Heart right ventricle (tissue), 16 donors: ENCODE results near the gene SERTAD3. TPM values are rescaled to one million over a fixed set of nuclear protein-coding genes. Genes with fewer than 3 reads are reported as not detected.
"Not testable (repeated sequence)": the region's sequence is repeated elsewhere in the genome, so short reads cannot be mapped to it uniquely, and the experiment has no call there.

Experiments used
- ATAC-seq, 8 donors: fragments of 200-7000 bp; cut with Tn5 transposase; one replicate each; pipeline ENCODE4 v1.9.1; 2020; ENCODE audit warnings: mild to moderate bottlenecking in 8 of 8, moderate library complexity in 8 of 8, moderate number of reproducible peaks in 1 of 8
- DNase-seq, 2 donors: peaks; one replicate each; pipeline ENCODE4 v3.0.0-alpha.2; 2020
- H3K27ac ChIP-seq, 10 donors: fragments of 200-600 bp; sonication (generic) in 2 of 10; one replicate each; pipeline versions ENCODE4 v1.5.0 to v1.8.0; 2020 to 2022; ENCODE audit warnings: mild to moderate bottlenecking in 3 of 10
- H3K27me3 ChIP-seq, 7 donors: fragments of 200-600 bp; one replicate each; pipeline ENCODE4 v1.8.0; 2021 to 2022; ENCODE audit warnings: mild to moderate bottlenecking in 2 of 7
- H3K36me3 ChIP-seq, 9 donors: fragments of 200-600 bp; sonication (generic) in 1 of 9; one replicate each; pipeline versions ENCODE4 v1.5.0 to v1.8.0; 2020 to 2022; ENCODE audit warnings: mild to moderate bottlenecking in 2 of 9
- H3K4me1 ChIP-seq, 9 donors: fragments of 200-600 bp; sonication (generic) in 1 of 9; one replicate each; pipeline versions ENCODE4 v1.5.0 to v1.8.0; 2020 to 2022; ENCODE audit warnings: mild to moderate bottlenecking in 4 of 9
- H3K4me3 ChIP-seq, 10 donors: fragments of 200-600 bp; sonication (generic) in 2 of 10; one replicate each; pipeline versions ENCODE4 v1.5.0 to v1.8.0; 2020 to 2022; ENCODE audit warnings: mild to moderate bottlenecking in 7 of 10, moderate library complexity in 2 of 10
- H3K9me3 ChIP-seq, 11 donors: fragments of 200-600 bp in 10 of 11; sonication (generic) in 2 of 11; one replicate each; pipeline versions ENCODE4 v1.5.0 to v1.8.0; 2013 to 2022; ENCODE audit warnings: mild to moderate bottlenecking in 2 of 11, control low read depth in 1 of 11, moderate library complexity in 1 of 11
- WGBS, 2 donors: extraction: QIAGEN DNeasy Blood & Tissue Kit; methylation state at CpG; one replicate each; pipeline ENCODE4 v1.1.7; 2013; ENCODE audit warnings: inconsistent platforms in 1 of 2; 5-methylcytosine and 5-hydroxymethylcytosine counted together
- intact Hi-C, 10 donors: fragments of 100-400 bp; cut with DNase I; formaldehyde crosslinking; loops; one replicate each; pipeline versions ENCODE4 v1.11.1 to v1.14.2; 2022
- polyA plus RNA-seq, 2 donors: library from polyadenylated mRNA; stranded (reverse); fragments of 200-250 nt; gene quantifications; one replicate each; pipeline ENCODE4 v1.2.3, GENCODE V29; 2013
- total RNA-seq, 10 donors: library from RNA; stranded (reverse); fragmentation: NEBNext Ultra II Directional in 3 of 10; extraction: Animal tissue kit (Norgen Biotek cat#: 25700) in 3 of 10; gene quantifications; one replicate each; pipeline versions ENCODE4 v1.2.1 to v1.2.4, GENCODE V29; 2021 to 2023
- TF ChIP-seq, protein P1 (sequence below), 9 donors: fragments of 200-600 bp; sonication (generic) in 2 of 9; IDR thresholded peaks; one replicate each; pipeline versions ENCODE4 v1.5.0 to v1.8.0; 2021 to 2022; ENCODE audit warnings: antibody characterized with exemption in 9 of 9, mild to moderate bottlenecking in 5 of 9, moderate library complexity in 1 of 9
- donor health status: Arrhythmogenic right ventricular cardiomyopathy.
- donor health status: ischemic (EF 13 %, LVEDD 7.1; RV severe dilation, severe dysfunction).
- donor health status: healthy with polysubstance abuse.
- donor health status: DM: no; HTN: yes; CAD: no.
- donor health status: DM: no; HTN: no; CAD: no.
- donor health status: ischemic (EF 25% LVEDD 6.9; RV normal size, moderate dysfunction).
- donor health status: ischemic (EF 25% LVEDD 5.7; RV mildly dilated, moderate dysfunction).
- donor health status: healthy.
- donor health status: DM: yes; HTN: yes; CAD: no.
- donor health status: Ischemic cardiomyopathy.
- donor health status: ischemic (EF 35%, LVEDD 5.7; RV mildly dilated, moderate dysfunction).
- donor health status: nonischemic (EF 11% LVEDD 7.7; RV severe dilation, severe dysfunction).
- donor health status: DM: yes; HTN: yes; CAD: no.
- donor health status: PGD.
- donor health status: ischemic (EF 29% LVEDD 5.4; RV normal size, mild dysfunction).
- donor health status: nonischemic (EF 23%, LVEDD 6.1; RV moderate dilation, normal function).

SERTAD3 gene
- total and polyA plus RNA-seq, 12 donors, result 19.4 to 37.5 (median 29.3) TPM

DNA sequence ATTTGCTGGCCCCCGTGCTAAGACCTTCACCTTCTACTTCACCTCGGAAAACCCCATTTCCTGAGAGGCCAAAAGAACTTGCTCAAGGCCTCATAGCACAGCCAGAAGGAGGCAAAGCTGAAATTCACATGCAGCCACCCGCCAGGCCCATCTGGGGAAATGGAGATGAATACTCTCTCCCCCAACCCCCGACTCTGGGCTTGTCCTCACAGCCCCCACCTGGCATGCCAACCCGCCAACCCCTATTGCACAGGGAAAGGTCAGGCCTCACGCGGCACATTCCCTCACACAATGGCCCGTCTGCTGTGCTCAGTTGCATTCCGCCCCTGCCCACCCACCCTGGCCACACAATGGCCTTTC is 34.1 kb downstream of the SERTAD3 start:
- intact Hi-C loops, result loop anchor here in 1 of 10 donors (10.0 kb wide), 1 partner anchor 395 kb away; no protein-coding TSS in a partner anchor

DNA sequence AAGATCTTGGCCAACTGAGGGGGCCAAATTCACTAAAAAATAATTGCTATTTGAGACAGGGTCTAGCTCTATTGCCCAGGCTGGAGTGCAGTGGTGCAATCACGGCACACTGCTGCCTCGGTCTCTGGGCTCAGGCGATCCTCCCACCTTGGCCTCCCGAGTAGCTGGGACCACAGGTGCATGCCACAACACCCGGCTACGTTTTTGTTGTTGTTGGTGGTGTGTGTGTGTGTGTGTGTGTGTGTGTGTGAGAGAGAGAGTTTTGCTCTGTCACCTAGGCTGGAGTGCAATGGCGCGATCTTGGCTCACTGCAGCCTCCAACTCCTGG is 35.6 kb downstream of the SERTAD3 start:
- DNase-seq, H3K9me3 ChIP-seq, ATAC-seq, H3K27me3 ChIP-seq, H3K27ac ChIP-seq, H3K36me3 ChIP-seq, intact Hi-C loops, H3K4me3 ChIP-seq: not testable (repeated sequence)
- 89 to 91% methylated on average over 8 of the region's 8 CpGs for WGBS, 2 donors
- H3K4me1 ChIP-seq, result peaks cover 15 to 36% (median 28%) of the 10 kb centered on the region in 9 donors

More for the DNA sequence above, 34.1 kb downstream of the SERTAD3 start:
- Histone ChIP-seq H3K36me3 (no peaks in the 10 kb centered on the region), H3K4me3 (no peak overlapping the region), H3K9me3 (no peaks in the 10 kb centered on the region), H3K4me1 (peaks cover 12 to 39% (median 26%) of the 10 kb centered on the region in 9 donors), H3K27me3 (no peaks in the 10 kb centered on the region), H3K27ac (peak overlapping the region in 4 of 10 donors; percentile 6 to 90 (median 85))
- TF ChIP-seq, protein P1, sequence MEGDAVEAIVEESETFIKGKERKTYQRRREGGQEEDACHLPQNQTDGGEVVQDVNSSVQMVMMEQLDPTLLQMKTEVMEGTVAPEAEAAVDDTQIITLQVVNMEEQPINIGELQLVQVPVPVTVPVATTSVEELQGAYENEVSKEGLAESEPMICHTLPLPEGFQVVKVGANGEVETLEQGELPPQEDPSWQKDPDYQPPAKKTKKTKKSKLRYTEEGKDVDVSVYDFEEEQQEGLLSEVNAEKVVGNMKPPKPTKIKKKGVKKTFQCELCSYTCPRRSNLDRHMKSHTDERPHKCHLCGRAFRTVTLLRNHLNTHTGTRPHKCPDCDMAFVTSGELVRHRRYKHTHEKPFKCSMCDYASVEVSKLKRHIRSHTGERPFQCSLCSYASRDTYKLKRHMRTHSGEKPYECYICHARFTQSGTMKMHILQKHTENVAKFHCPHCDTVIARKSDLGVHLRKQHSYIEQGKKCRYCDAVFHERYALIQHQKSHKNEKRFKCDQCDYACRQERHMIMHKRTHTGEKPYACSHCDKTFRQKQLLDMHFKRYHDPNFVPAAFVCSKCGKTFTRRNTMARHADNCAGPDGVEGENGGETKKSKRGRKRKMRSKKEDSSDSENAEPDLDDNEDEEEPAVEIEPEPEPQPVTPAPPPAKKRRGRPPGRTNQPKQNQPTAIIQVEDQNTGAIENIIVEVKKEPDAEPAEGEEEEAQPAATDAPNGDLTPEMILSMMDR (IDR thresholded peaks at IDR 0.05), result no peak
- DNase-seq (no peak), ATAC-seq (no peak)
- WGBS, 2 donors, result 74 to 77% methylated on average over 9 of the region's 9 CpGs

DNA sequence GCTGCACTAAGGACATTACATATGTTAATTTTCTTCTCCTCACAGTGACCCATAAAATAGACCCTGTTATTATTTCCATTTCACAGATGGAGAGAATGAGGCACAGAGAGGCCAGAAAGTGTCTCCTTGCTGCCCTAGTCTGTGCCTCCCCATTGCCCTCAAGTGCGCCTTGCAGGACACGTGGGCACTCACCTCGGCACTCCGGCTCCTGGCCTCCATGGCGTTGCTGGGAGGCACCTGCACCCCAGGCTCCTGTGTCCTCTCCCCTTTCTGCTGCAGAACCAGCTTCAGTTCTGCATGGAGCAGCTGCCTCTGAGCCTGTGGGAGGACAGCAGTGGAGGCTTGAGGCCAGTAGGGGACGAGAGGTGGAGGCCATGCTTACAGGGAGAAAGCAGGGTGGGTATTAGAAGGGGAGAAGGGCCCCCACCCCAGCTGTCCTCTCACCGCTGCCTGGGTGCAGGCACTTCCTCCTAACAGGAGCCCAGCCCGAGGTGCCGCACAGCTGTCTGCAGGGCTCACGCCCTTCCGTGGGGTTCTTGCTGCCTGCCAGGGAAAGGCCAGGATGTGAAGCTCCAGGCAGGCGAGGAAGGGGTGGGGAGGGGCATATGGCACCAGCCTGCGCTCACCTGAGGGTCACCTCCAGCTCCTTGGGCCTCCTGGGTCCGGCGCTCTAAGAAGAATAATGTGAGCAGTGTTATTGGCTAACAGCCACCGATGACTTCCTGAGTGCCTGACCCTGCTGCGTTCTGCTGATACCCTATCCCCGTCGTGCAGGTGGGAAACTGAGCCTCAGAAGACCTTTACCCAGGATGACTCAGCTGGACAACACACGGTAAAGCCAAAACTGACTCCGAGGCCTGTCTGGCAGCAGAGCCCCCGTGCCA is 36.2 kb downstream of the SERTAD3 start:
- Histone ChIP-seq H3K27me3 (no peaks in the 10 kb centered on the region), H3K27ac (no peak overlapping the region), H3K9me3 (no peaks in the 10 kb centered on the region), H3K4me3 (no peak overlapping the region), H3K36me3 (no peaks in the 10 kb centered on the region), H3K4me1 (peaks cover 12 to 34% (median 27%) of the 10 kb centered on the region in 9 donors)
- no peak for DNase-seq
- ATAC-seq, result no peak
- intact Hi-C loops, result no loop called here
- 60 to 64% methylated on average over 22 of the region's 22 CpGs for WGBS, 2 donors
- TF ChIP-seq, protein P1 (IDR thresholded peaks at IDR 0.05), result no peak

DNA sequence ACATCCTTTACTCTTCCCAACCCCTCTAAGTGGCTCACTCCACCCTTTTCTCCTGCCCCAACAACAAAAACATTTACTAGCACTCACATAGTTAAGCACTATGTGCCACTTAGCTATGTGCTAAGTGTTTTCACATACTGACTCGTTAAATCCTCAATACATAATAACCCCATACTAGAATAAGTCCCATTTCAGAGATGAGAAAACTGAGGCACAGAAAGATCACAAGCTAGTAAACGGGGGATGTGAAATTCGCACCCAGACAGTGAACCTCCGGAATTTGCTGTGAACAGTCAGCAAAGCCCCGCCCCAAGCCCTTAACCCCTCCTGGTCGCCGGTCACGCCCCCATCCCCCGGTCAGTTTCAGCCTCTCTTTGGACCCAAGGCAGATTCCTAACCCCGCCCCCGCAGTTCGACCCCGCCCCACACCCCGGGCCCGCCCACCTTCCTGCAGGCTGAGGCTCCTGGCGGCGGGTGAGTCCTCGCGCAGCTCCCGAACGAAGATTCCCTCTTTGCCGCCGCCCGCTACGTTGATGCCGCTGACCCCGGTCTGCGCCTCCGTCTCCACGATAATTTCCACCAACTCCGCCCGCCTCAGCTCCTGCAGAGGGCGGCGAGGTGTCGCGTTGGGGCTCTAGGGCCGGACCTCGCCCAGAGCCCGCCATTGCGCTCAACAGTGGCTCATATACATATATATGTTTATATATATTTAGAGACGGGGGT is 40.7 kb downstream of the SERTAD3 start:
- Histone ChIP-seq H3K27ac (peak overlapping the region; percentile 51 to 89 (median 86)), H3K27me3 (no peaks in the 10 kb centered on the region), H3K36me3 (no peaks in the 10 kb centered on the region), H3K4me1 (peaks cover 0 to 21% (median 12%) of the 10 kb centered on the region in 9 donors), H3K4me3 (peak overlapping the region; percentile 51 to 73 (median 63)), H3K9me3 (no peaks in the 10 kb centered on the region)
- ATAC-seq, result peak; percentile 89 to 96 (median 94)
- DNase-seq, result peak; percentile 93 to 94
- 0 to 1% methylated on average over 41 of the region's 41 CpGs for WGBS, 2 donors
- intact Hi-C loops, result loop anchor here in 1 of 10 donors (1.0 kb wide), 1 partner anchor 54 kb away; no protein-coding TSS in a partner anchor
- TF ChIP-seq, protein P1 (IDR thresholded peaks at IDR 0.05), result peak in 2 of 9 donors; percentile 28 to 34
